ENCODE measurements around the gene TAS1R3.

GRCh38 chr1:1359308-1359663, 28.2 kb downstream of the TAS1R3 start:
- TF ChIP-seq, protein P1, sequence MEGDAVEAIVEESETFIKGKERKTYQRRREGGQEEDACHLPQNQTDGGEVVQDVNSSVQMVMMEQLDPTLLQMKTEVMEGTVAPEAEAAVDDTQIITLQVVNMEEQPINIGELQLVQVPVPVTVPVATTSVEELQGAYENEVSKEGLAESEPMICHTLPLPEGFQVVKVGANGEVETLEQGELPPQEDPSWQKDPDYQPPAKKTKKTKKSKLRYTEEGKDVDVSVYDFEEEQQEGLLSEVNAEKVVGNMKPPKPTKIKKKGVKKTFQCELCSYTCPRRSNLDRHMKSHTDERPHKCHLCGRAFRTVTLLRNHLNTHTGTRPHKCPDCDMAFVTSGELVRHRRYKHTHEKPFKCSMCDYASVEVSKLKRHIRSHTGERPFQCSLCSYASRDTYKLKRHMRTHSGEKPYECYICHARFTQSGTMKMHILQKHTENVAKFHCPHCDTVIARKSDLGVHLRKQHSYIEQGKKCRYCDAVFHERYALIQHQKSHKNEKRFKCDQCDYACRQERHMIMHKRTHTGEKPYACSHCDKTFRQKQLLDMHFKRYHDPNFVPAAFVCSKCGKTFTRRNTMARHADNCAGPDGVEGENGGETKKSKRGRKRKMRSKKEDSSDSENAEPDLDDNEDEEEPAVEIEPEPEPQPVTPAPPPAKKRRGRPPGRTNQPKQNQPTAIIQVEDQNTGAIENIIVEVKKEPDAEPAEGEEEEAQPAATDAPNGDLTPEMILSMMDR (IDR thresholded peaks at IDR 0.05; ENCODE audit: low read depth, low read length, poor library complexity, severe bottlenecking), result no peak
- TF ChIP-seq EZH2phosphoT487 (IDR thresholded peaks at IDR 0.05; ENCODE audit: borderline replicate concordance, low read length), result no peak

Data from DOHH2 (cell line).